ENCODE data around the gene MAGI2.

- no peak for TF ChIP-seq CTCF (IDR thresholded peaks at IDR 0.05)
- no peak for TF ChIP-seq POLR2A (IDR thresholded peaks at IDR 0.05)
These were observed 1440.1 kb downstream of the MAGI2 start for GRCh38 chr7:78013386-78013785.

All from body of pancreas (tissue), 4 donors.